ENCODE results near the gene KCMF1. TPM values are rescaled to one million over a fixed set of nuclear protein-coding genes. Genes with fewer than 3 reads are reported as not detected.
A peak's percentile ranks its signal among the peaks of the same experiment; 100 is the strongest.

Gene KCMF1
- total and polyA plus RNA-seq, 10 of the 15 experiments (the other 5 are each of a cell fraction or from before 2014, with no cell fraction given) = 8.4 to 124 (median 43.0) TPM

- TF ChIP-seq CHD2 (IDR thresholded peaks at IDR 0.05; ENCODE audit: borderline replicate concordance, low read depth, low read length) (0 out of 2 replicates have a peak, but pooled peaks have one; percentile 44), BHLHE40 (IDR thresholded peaks at IDR 0.05; ENCODE audit: borderline replicate concordance in 1 of 2, low read depth in 2 of 2, low read length in 1 of 2) (peak; percentile 77 to 80; a peak in 3 of 4 replicates), STAT3 (IDR thresholded peaks at IDR 0.05; ENCODE audit: low read depth, low read length) (peak; percentile 68; the same call in 1 of the 2 replicates), SMC3 (IDR thresholded peaks at IDR 0.05; ENCODE audit: borderline replicate concordance, low read length) (peak; percentile 100), WRNIP1 (IDR thresholded peaks at IDR 0.05; ENCODE audit: borderline replicate concordance, low read depth, low read length) (0 out of 2 replicates have a peak, but pooled peaks have one; percentile 82), SMAD1 (IDR thresholded peaks at IDR 0.05; ENCODE audit: low read depth, partially characterized antibody) (peak; percentile 96), POU2F2 (IDR thresholded peaks at IDR 0.05; ENCODE audit: borderline replicate concordance, low read depth, low read length) (peak; percentile 95), SMARCA5 (IDR thresholded peaks at IDR 0.05) (peak; percentile 99), ZNF207 (IDR thresholded peaks at IDR 0.05; ENCODE audit: borderline replicate concordance) (peak; percentile 94), NKRF (conservative IDR thresholded peaks at IDR 0.05) (peak; percentile 39; the same call in 1 of the 2 replicates), EGR1 (IDR thresholded peaks at IDR 0.05; ENCODE audit: borderline replicate concordance in 1 of 2, low read depth in 2 of 2, low read length in 2 of 2) (no peak; a peak in 1 of 3 replicates), RELB (IDR thresholded peaks at IDR 0.05; ENCODE audit: low read depth) (peak; percentile 81), POLR2AphosphoS5 (IDR thresholded peaks at IDR 0.05; ENCODE audit: low read length) (peak; percentile 53; the same call in 1 of the 2 replicates), SUPT20H (IDR thresholded peaks at IDR 0.05; ENCODE audit: borderline replicate concordance, control insufficient read depth, low read depth, low read length) (no peak), EZH2 (IDR thresholded peaks at IDR 0.05; ENCODE audit: borderline replicate concordance, control insufficient read depth, low read depth, low read length) (no peak), ETV6 (conservative IDR thresholded peaks at IDR 0.05 in 1 of 2, IDR thresholded peaks at IDR 0.05 in 1 of 2; ENCODE audit: borderline replicate concordance in 1 of 2, low read depth in 1 of 2) (peak in 1 of 2 experiments; percentile 45; a peak in 1 of 4 replicates), ZZZ3 (IDR thresholded peaks at IDR 0.05; ENCODE audit: control insufficient read depth, insufficient read length, low read depth) (no peak), CEBPB (IDR thresholded peaks at IDR 0.05; ENCODE audit: borderline replicate concordance in 1 of 2, low read depth in 2 of 2, low read length in 2 of 2) (peak in 1 of 2 experiments; percentile 61; a peak in 2 of 4 replicates), ESRRA (IDR thresholded peaks at IDR 0.05; ENCODE audit: low read length) (peak; percentile 70; the same call in 1 of the 2 replicates), RAD51 (IDR thresholded peaks at IDR 0.05) (no peak), TARDBP (IDR thresholded peaks at IDR 0.05; ENCODE audit: borderline replicate concordance) (peak; percentile 84; the same call in 1 of the 2 replicates), IRF4 (IDR thresholded peaks at IDR 0.05; ENCODE audit: low read depth, low read length) (peak; percentile 79), MEF2B (IDR thresholded peaks at IDR 0.05; ENCODE audit: partially characterized antibody, poor library complexity, severe bottlenecking) (no peak), TCF3 (IDR thresholded peaks at IDR 0.05; ENCODE audit: borderline replicate concordance, insufficient read depth, low read depth, low read length) (0 out of 2 replicates have a peak, but pooled peaks have one; percentile 33), NR2C1 (IDR thresholded peaks at IDR 0.05) (no peak)
Observed at GRCh38 chr2:84925724-84926376, 45.1 kb upstream of the KCMF1 start (continued).
